BJ (cell line): ENCODE measurements around the gene LHPP. TPM values are rescaled to one million over a fixed set of nuclear protein-coding genes. Genes with fewer than 3 reads are reported as not detected.

Source experiments
- CTCF ChIA-PET: fragments of 350-600 bp; formaldehyde crosslinking; extraction: SDS; loops from one replicate; lab custom pipeline; 2021; ENCODE audit warnings: antibody characterized with exemption, inconsistent platforms; lab: Yijun Ruan, JAX
- POLR2A ChIA-PET: fragments of 300-600 bp; sonication (Branson Sonifier 250); formaldehyde crosslinking; extraction: SDS; loops from one replicate; lab custom pipeline; 2021; ENCODE audit warnings: antibody characterized with exemption; lab: Charles Lee
- DNase-seq: peaks from one replicate; pipeline ENCODE4 v3.0.0-alpha.2; 2011; ENCODE audit warnings: low read depth
- H3K27me3 ChIP-seq: 2 replicates; pipeline ENCODE4 v1.6.0; 2011; ENCODE audit warnings: low read length; ENCODE audit not compliant: control insufficient read depth, insufficient read depth
- H3K36me3 ChIP-seq: 2 replicates; pipeline ENCODE4 v1.5.1; 2011; ENCODE audit warnings: low read length; ENCODE audit not compliant: control insufficient read depth, insufficient read depth
- H3K4me3 ChIP-seq: 2 replicates; pipeline ENCODE4 v1.5.1; 2011; ENCODE audit warnings: low read depth, mild to moderate bottlenecking, control low read depth, low read length
- CTCF ChIP-seq: IDR thresholded peaks from 2 replicates; pipeline ENCODE4 v1.5.1; 2011; ENCODE audit warnings: low read depth, mild to moderate bottlenecking, control low read depth, inconsistent platforms, low read length, moderate library complexity; ENCODE audit not compliant: insufficient read depth
- polyA plus RNA-seq: library from polyadenylated mRNA; depleted of rRNA; stranded (reverse); fragments of >200 nt; gene quantifications from 2 replicates; pipeline ENCODE4 v1.2.3, GENCODE V29; 2011

Gene LHPP
- polyA plus RNA-seq, 1 experiment, result 23.8 TPM

- ChIA-PET CTCF (interaction anchor here (0.6 kb wide), 1 partner anchor 21 kb away, joined by 3 read pairs; no protein-coding TSS in a partner anchor), POLR2A (no interaction called here)
- DNase-seq, result no peak
- H3K36me3 ChIP-seq, result peaks cover 2% of the 10 kb centered on the region; the same call in 1 of the 2 replicates
- TF ChIP-seq CTCF, result no peak
- H3K4me3 ChIP-seq, result no peak overlapping the region
- H3K27me3 ChIP-seq, result no peaks in the 10 kb centered on the region
Observed at GRCh38 chr10:124492266-124492665, 30.6 kb downstream of the LHPP start.

- peaks cover 2% of the 10 kb centered on the region; the same call in 1 of the 2 replicates for H3K36me3 ChIP-seq
- POLR2A ChIA-PET, result no interaction called here
- H3K4me3 ChIP-seq, result no peak overlapping the region
- no peaks in the 10 kb centered on the region for H3K27me3 ChIP-seq
- CTCF ChIA-PET, result interaction anchor here (0.6 kb wide), 1 partner anchor 20 kb away, joined by 3 read pairs; no protein-coding TSS in a partner anchor
- no peak for TF ChIP-seq CTCF
- DNase-seq, result no peak
Observed at GRCh38 chr10:124493214-124493882, 31.7 kb downstream of the LHPP start.

- H3K36me3 ChIP-seq, result peaks cover 2% of the 10 kb centered on the region; the same call in 1 of the 2 replicates
- TF ChIP-seq CTCF, result no peak
- POLR2A ChIA-PET, result no interaction called here
Observed at GRCh38 chr10:124494046-124494807, 32.6 kb downstream of the LHPP start.

GRCh38 chr10:124495162-124495561 is 33.5 kb downstream of the LHPP start:
- Histone ChIP-seq H3K27me3 (no peaks in the 10 kb centered on the region), H3K4me3 (no peak overlapping the region), H3K36me3 (peaks cover 2% of the 10 kb centered on the region; the same call in 1 of the 2 replicates)
- TF ChIP-seq CTCF, result no peak
- no peak for DNase-seq
- CTCF ChIA-PET, result interaction anchor here (0.5 kb wide), 1 partner anchor 12 kb away, joined by 3 read pairs; no protein-coding TSS in a partner anchor
- POLR2A ChIA-PET, result no interaction called here

More at GRCh38 chr10:124494046-124494807, 32.6 kb downstream of the LHPP start:
- Histone ChIP-seq H3K27me3 (no peaks in the 10 kb centered on the region), H3K4me3 (no peak overlapping the region)
- CTCF ChIA-PET, result no interaction called here
- no peak for DNase-seq

GRCh38 chr10:124495725-124496124 is 34.1 kb downstream of the LHPP start:
- H3K4me3 ChIP-seq, result no peak overlapping the region
- no peaks in the 10 kb centered on the region for H3K27me3 ChIP-seq
- CTCF ChIA-PET, result no interaction called here
- no peak for DNase-seq
- POLR2A ChIA-PET, result no interaction called here
- H3K36me3 ChIP-seq, result peaks cover 2% of the 10 kb centered on the region; the same call in 1 of the 2 replicates
- TF ChIP-seq CTCF, result no peak
